ENCODE measurements around the gene ATG4D.

Gene ATG4D

DNA sequence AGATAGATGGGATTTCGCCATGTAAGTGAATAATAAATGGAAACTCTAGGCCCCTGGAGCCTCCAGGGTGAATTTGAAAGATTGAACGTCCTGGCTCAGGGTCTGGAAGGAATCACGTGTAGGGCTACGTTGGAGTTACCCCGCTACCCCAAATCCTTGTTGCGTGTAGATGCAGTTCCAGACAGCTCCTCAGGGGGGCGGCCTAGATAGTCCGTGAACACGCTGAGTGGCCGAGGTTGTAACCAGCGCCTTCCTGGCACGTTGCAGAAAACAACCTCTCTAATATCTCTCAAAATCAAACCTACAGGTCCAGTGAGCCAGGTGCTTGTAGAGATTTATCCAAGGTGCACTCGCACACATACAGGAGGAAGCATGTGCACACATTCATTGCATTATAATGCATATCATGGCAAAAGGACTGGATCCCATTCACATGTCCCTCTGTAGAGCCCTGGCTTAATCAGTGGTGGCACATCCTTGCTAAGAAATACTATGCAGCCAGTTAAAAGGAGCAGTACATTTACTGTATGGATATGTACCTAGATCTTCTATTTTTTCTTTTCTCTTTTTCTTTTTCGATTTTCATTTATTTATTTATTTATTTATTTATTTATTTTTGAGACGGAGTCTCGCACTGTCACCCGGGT, 38.0 kb upstream of the ATG4D start:
- no peak overlapping the region for H2BK120ac ChIP-seq (ENCODE audit: low read depth, low read length)
- no peaks in the 10 kb centered on the region for H3K9me3 ChIP-seq (ENCODE audit: control insufficient read depth, low read length)

DNA sequence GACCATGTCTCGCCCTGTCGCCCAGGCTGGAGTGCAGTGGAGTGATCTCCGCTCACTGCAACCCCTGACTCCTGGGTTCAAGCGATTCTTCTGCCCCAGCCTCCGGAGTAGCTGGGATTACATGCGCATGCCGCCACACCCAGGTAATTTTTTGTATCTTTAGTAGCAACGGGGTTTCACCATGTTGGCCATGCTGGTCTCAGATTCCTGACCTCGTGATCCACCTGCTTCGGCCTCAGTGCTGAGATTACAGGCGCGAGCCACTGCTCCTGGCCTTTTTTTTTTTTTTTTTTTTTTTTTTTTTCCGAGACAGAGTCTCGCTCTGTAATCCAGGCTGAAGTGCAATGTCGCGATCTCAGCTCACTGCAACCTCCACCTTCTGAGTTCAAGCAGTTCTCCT, 35.7 kb upstream of the ATG4D start:
- Histone ChIP-seq H2BK5ac (ENCODE audit: low read depth, low read length, poor library complexity, severe bottlenecking) (no peak overlapping the region), H2AK5ac (ENCODE audit: low read length, severe bottlenecking) (no peak overlapping the region), H2BK120ac (ENCODE audit: low read depth, low read length) (no peak overlapping the region), H3K4me1 (ENCODE audit: control insufficient read depth, insufficient read depth, low read depth, low read length) (peaks cover 12% of the 10 kb centered on the region), H4K8ac (ENCODE audit: low read length) (no peak overlapping the region), H3K27me3 (ENCODE audit: control insufficient read depth in 1 of 2, insufficient read depth in 1 of 2, low read length in 2 of 2) (peaks cover 0 to 13% of the 10 kb centered on the region in 2 experiments), H3K27ac (ENCODE audit: low read length, poor library complexity, severe bottlenecking) (no peak overlapping the region), H3K9ac (ENCODE audit: low read length) (no peak overlapping the region), H4K91ac (ENCODE audit: low read length) (no peak overlapping the region), H3K4me3 (ENCODE audit: insufficient read depth in 1 of 2, low read depth in 1 of 2, low read length in 2 of 2) (no peak overlapping the region), H3K14ac (ENCODE audit: low read length in 2 of 2) (no peak overlapping the region), H2AFZ (ENCODE audit: low read depth, low read length) (no peak overlapping the region), H3K79me1 (replicated peaks; ENCODE audit: low read length, poor library complexity, severe bottlenecking) (no peaks in the 10 kb centered on the region), H3K23ac (ENCODE audit: low read length in 2 of 2) (no peak overlapping the region), H3K36me3 (ENCODE audit: control insufficient read depth in 1 of 2, insufficient read depth in 2 of 2, low read depth in 1 of 2, low read length in 2 of 2) (no peaks in the 10 kb centered on the region), H3K18ac (ENCODE audit: low read depth in 1 of 2, low read length in 2 of 2) (no peak overlapping the region), H3K4ac (ENCODE audit: low read depth in 1 of 2, low read length in 2 of 2) (no peak overlapping the region), H3K9me3 (ENCODE audit: control insufficient read depth, low read length) (no peaks in the 10 kb centered on the region), H3K4me2 (ENCODE audit: low read length, poor library complexity, severe bottlenecking) (no peak overlapping the region), H2BK12ac (ENCODE audit: low read length in 2 of 2) (no peak overlapping the region), H2BK15ac (ENCODE audit: low read depth, poor library complexity, severe bottlenecking) (no peak overlapping the region)
- no peak for DNase-seq
- 95% methylated on average over 15 of the region's 16 CpGs for WGBS

More for the DNA sequence above, 38.0 kb upstream of the ATG4D start:
- 31% methylated on average over 16 of the region's 17 CpGs for WGBS
- Histone ChIP-seq H3K18ac (ENCODE audit: low read depth in 1 of 2, low read length in 2 of 2) (no peak overlapping the region), H3K14ac (ENCODE audit: low read length in 2 of 2) (no peak overlapping the region), H3K4me1 (ENCODE audit: control insufficient read depth, insufficient read depth, low read depth, low read length) (peaks cover 13% of the 10 kb centered on the region), H2BK15ac (ENCODE audit: low read depth, poor library complexity, severe bottlenecking) (no peak overlapping the region), H3K9ac (ENCODE audit: low read length) (peak overlapping the region; percentile 26), H3K36me3 (ENCODE audit: control insufficient read depth in 1 of 2, insufficient read depth in 2 of 2, low read depth in 1 of 2, low read length in 2 of 2) (no peaks in the 10 kb centered on the region), H3K27me3 (ENCODE audit: control insufficient read depth in 1 of 2, insufficient read depth in 1 of 2, low read length in 2 of 2) (peaks cover 0 to 2% of the 10 kb centered on the region in 2 experiments), H2BK12ac (ENCODE audit: low read length in 2 of 2) (no peak overlapping the region), H3K4me3 (ENCODE audit: insufficient read depth in 1 of 2, low read depth in 1 of 2, low read length in 2 of 2) (no peak overlapping the region), H2AFZ (ENCODE audit: low read depth, low read length) (peak overlapping the region; percentile 77), H3K79me1 (replicated peaks; ENCODE audit: low read length, poor library complexity, severe bottlenecking) (no peaks in the 10 kb centered on the region), H4K8ac (ENCODE audit: low read length) (no peak overlapping the region), H3K4me2 (ENCODE audit: low read length, poor library complexity, severe bottlenecking) (no peak overlapping the region), H3K4ac (ENCODE audit: low read depth in 1 of 2, low read length in 2 of 2) (no peak overlapping the region), H3K27ac (ENCODE audit: low read length, poor library complexity, severe bottlenecking) (no peak overlapping the region), H2BK5ac (ENCODE audit: low read depth, low read length, poor library complexity, severe bottlenecking) (no peak overlapping the region), H4K91ac (ENCODE audit: low read length) (no peak overlapping the region), H3K23ac (ENCODE audit: low read length in 2 of 2) (no peak overlapping the region), H2AK5ac (ENCODE audit: low read length, severe bottlenecking) (no peak overlapping the region)
- DNase-seq = peak; percentile 70

DNA sequence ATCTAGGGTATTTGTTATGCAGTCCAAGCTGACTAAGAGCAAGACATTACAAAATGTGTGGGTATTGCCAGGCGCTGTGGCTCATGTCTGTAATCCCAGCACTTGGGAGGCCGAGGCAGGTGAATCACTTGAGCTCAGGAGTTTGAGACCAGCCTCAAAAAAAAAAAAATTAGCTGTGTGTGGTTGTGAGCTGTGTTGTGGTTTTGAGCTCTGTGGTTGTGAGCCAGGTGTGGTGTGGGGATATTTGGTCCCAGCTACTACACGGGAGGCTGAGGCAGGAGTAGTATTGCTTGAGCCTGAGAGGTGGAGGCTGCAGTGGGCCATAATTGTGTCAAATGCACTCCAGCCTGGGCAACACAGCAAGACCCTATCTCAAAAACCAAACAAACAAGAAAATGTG, 35.0 kb upstream of the ATG4D start:
- Histone ChIP-seq H4K91ac (ENCODE audit: low read length) (no peak overlapping the region), H3K4me3 (ENCODE audit: insufficient read depth in 1 of 2, low read depth in 1 of 2, low read length in 2 of 2) (no peak overlapping the region), H3K9ac (ENCODE audit: low read length) (no peak overlapping the region), H2BK5ac (ENCODE audit: low read depth, low read length, poor library complexity, severe bottlenecking) (no peak overlapping the region), H3K14ac (ENCODE audit: low read length in 2 of 2) (no peak overlapping the region), H2AFZ (ENCODE audit: low read depth, low read length) (no peak overlapping the region), H2BK12ac (ENCODE audit: low read length in 2 of 2) (no peak overlapping the region), H3K79me1 (replicated peaks; ENCODE audit: low read length, poor library complexity, severe bottlenecking) (no peaks in the 10 kb centered on the region), H3K4me2 (ENCODE audit: low read length, poor library complexity, severe bottlenecking) (no peak overlapping the region), H2AK5ac (ENCODE audit: low read length, severe bottlenecking) (no peak overlapping the region), H3K27me3 (ENCODE audit: control insufficient read depth in 1 of 2, insufficient read depth in 1 of 2, low read length in 2 of 2) (peaks cover 0 to 20% of the 10 kb centered on the region in 2 experiments), H2BK15ac (ENCODE audit: low read depth, poor library complexity, severe bottlenecking) (no peak overlapping the region), H3K23ac (ENCODE audit: low read length in 2 of 2) (no peak overlapping the region), H3K9me3 (ENCODE audit: control insufficient read depth, low read length) (no peaks in the 10 kb centered on the region), H3K4ac (ENCODE audit: low read depth in 1 of 2, low read length in 2 of 2) (no peak overlapping the region), H3K27ac (ENCODE audit: low read length, poor library complexity, severe bottlenecking) (no peak overlapping the region), H4K8ac (ENCODE audit: low read length) (no peak overlapping the region), H3K18ac (ENCODE audit: low read depth in 1 of 2, low read length in 2 of 2) (no peak overlapping the region), H2BK120ac (ENCODE audit: low read depth, low read length) (no peak overlapping the region), H3K4me1 (ENCODE audit: control insufficient read depth, insufficient read depth, low read depth, low read length) (peaks cover 7% of the 10 kb centered on the region), H3K36me3 (ENCODE audit: control insufficient read depth in 1 of 2, insufficient read depth in 2 of 2, low read depth in 1 of 2, low read length in 2 of 2) (peaks cover 0 to under 1% of the 10 kb centered on the region in 2 experiments)
- no peak for DNase-seq
- 76% methylated on average over 3 of the region's 3 CpGs for WGBS

DNA sequence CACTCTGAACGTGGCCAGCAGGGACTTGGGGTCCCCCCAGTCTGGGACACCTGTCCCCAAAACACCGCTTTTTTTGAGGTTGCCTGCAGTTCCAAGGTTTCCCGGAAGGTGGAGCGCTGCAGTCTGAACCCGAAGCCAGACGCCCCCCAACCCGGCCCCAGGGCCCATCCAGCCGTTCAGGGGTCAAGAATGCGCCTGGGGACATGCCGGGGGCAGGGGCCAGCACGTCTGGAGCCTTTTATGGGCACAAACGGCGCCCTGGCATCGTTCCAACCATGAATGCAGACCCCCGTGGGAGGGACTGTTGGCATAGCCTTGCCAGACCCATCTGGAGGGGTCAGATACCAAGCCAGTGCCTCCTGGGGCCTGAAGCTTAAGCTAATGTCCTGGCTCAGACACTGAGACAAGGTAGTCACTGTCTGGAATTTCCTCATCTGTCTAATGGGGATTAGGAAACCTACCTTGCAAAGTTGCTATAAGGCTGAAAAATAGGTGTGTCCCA, 33.4 kb upstream of the ATG4D start:
- H2BK12ac ChIP-seq (ENCODE audit: low read length in 2 of 2) = no peak overlapping the region
- H3K14ac ChIP-seq (ENCODE audit: low read length in 2 of 2) = no peak overlapping the region
- no peak overlapping the region for H3K27ac ChIP-seq (ENCODE audit: low read length, poor library complexity, severe bottlenecking)
- no peak overlapping the region for H3K23ac ChIP-seq (ENCODE audit: low read length in 2 of 2)
- H3K4ac ChIP-seq (ENCODE audit: low read depth in 1 of 2, low read length in 2 of 2) = no peak overlapping the region
- H3K9me3 ChIP-seq (ENCODE audit: control insufficient read depth, low read length) = no peaks in the 10 kb centered on the region
- no peak overlapping the region for H4K91ac ChIP-seq (ENCODE audit: low read length)
- peaks cover 7% of the 10 kb centered on the region for H3K4me1 ChIP-seq (ENCODE audit: control insufficient read depth, insufficient read depth, low read depth, low read length)
- H2BK5ac ChIP-seq (ENCODE audit: low read depth, low read length, poor library complexity, severe bottlenecking) = no peak overlapping the region
- H2AK5ac ChIP-seq (ENCODE audit: low read length, severe bottlenecking) = no peak overlapping the region
- peaks cover 0 to 36% of the 10 kb centered on the region in 2 experiments for H3K27me3 ChIP-seq (ENCODE audit: control insufficient read depth in 1 of 2, insufficient read depth in 1 of 2, low read length in 2 of 2)
- H3K4me3 ChIP-seq (ENCODE audit: insufficient read depth in 1 of 2, low read depth in 1 of 2, low read length in 2 of 2) = no peak overlapping the region
- WGBS = 16% methylated on average over 15 of the region's 15 CpGs
- no peaks in the 10 kb centered on the region for H3K79me1 ChIP-seq (replicated peaks; ENCODE audit: low read length, poor library complexity, severe bottlenecking)
- no peak for DNase-seq
- peak overlapping the region; percentile 38 for H3K4me2 ChIP-seq (ENCODE audit: low read length, poor library complexity, severe bottlenecking)
- H2BK15ac ChIP-seq (ENCODE audit: low read depth, poor library complexity, severe bottlenecking) = no peak overlapping the region
- peaks cover 0 to 12% of the 10 kb centered on the region in 2 experiments for H3K36me3 ChIP-seq (ENCODE audit: control insufficient read depth in 1 of 2, insufficient read depth in 2 of 2, low read depth in 1 of 2, low read length in 2 of 2)
- no peak overlapping the region for H2BK120ac ChIP-seq (ENCODE audit: low read depth, low read length)
- no peak overlapping the region for H2AFZ ChIP-seq (ENCODE audit: low read depth, low read length)
- H4K8ac ChIP-seq (ENCODE audit: low read length) = peak overlapping the region; percentile 35
- H3K9ac ChIP-seq (ENCODE audit: low read length) = no peak overlapping the region
- H3K18ac ChIP-seq (ENCODE audit: low read depth in 1 of 2, low read length in 2 of 2) = no peak overlapping the region
